Neutrophil (primary cell): ENCODE measurements around the gene METTL15.
"Not testable (repeated sequence)": the region's sequence is repeated elsewhere in the genome, so short reads cannot be mapped to it uniquely, and the experiment has no call there.

ENCODE experiments used
- H3K27ac ChIP-seq: fragments of 200-600 bp; sonication (generic); 2 replicates; pipeline ENCODE4 v1.5.1; 2016; ENCODE audit warnings: mild to moderate bottlenecking, moderate library complexity
- H3K27me3 ChIP-seq: fragments of 200-600 bp; sonication (generic); 2 replicates; pipeline ENCODE4 v1.6.0; 2016; ENCODE audit warnings: mild to moderate bottlenecking
- H3K36me3 ChIP-seq: fragments of 200-600 bp; sonication (generic); 2 replicates; pipeline ENCODE4 v1.5.1; 2017
- H3K4me1 ChIP-seq, 2 experiments: fragments of 200-600 bp in 1 of 2; sonication (generic) in 1 of 2; 1 replicate in 1 of 2; 2 replicates in 1 of 2; pipeline versions ENCODE4 v1.5.1 to v1.6.1; 2013 to 2016; ENCODE audit warnings: low read depth in 1 of 2, low read length in 1 of 2, mild to moderate bottlenecking in 1 of 2, moderate library complexity in 1 of 2; ENCODE audit not compliant: control insufficient read depth in 1 of 2, insufficient read depth in 1 of 2
- H3K4me3 ChIP-seq, 2 experiments: fragments of 200-600 bp in 1 of 2; sonication (generic) in 1 of 2; 1 replicate in 1 of 2; 2 replicates in 1 of 2; pipeline ENCODE4 v1.5.1; 2013 to 2016; ENCODE audit warnings: low read depth in 1 of 2, low read length in 1 of 2, mild to moderate bottlenecking in 1 of 2, moderate library complexity in 1 of 2
- H3K9me3 ChIP-seq: fragments of 200-600 bp; sonication (generic); 2 replicates; pipeline ENCODE4 v1.5.1; 2016
- TF ChIP-seq, protein P1 (sequence below): fragments of 200-600 bp; sonication (generic); IDR thresholded peaks from 2 replicates; pipeline ENCODE4 v1.5.1; 2016; ENCODE audit warnings: antibody characterized with exemption

Gene METTL15

DNA sequence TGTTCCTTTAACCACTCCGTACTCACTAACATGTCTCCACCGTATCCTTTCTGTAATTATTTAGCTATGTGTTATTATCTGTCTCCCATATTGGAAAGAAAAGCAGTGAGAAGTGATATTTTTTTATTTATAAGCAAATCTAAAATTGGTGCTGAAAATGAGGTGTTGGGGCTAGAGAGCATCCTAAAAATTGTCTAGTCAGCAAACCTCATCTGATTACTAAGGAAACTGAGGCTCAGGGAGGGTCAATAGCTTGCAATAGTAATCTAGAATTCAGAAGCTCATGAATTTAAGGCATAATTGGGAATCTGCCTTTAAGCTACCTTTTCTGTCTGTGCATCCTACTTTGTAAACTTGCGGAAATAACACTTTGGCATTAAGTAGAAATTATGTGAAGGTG lies 190.0 kb downstream of the METTL15 start:
- no peaks in the 10 kb centered on the region for H3K4me1 ChIP-seq
- no peaks in the 10 kb centered on the region for H3K9me3 ChIP-seq
- no peak overlapping the region for H3K4me3 ChIP-seq
- TF ChIP-seq, protein P1, sequence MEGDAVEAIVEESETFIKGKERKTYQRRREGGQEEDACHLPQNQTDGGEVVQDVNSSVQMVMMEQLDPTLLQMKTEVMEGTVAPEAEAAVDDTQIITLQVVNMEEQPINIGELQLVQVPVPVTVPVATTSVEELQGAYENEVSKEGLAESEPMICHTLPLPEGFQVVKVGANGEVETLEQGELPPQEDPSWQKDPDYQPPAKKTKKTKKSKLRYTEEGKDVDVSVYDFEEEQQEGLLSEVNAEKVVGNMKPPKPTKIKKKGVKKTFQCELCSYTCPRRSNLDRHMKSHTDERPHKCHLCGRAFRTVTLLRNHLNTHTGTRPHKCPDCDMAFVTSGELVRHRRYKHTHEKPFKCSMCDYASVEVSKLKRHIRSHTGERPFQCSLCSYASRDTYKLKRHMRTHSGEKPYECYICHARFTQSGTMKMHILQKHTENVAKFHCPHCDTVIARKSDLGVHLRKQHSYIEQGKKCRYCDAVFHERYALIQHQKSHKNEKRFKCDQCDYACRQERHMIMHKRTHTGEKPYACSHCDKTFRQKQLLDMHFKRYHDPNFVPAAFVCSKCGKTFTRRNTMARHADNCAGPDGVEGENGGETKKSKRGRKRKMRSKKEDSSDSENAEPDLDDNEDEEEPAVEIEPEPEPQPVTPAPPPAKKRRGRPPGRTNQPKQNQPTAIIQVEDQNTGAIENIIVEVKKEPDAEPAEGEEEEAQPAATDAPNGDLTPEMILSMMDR, result no peak
- peaks cover 4% of the 10 kb centered on the region for H3K36me3 ChIP-seq
- no peak overlapping the region for H3K27ac ChIP-seq
- no peaks in the 10 kb centered on the region for H3K27me3 ChIP-seq

DNA sequence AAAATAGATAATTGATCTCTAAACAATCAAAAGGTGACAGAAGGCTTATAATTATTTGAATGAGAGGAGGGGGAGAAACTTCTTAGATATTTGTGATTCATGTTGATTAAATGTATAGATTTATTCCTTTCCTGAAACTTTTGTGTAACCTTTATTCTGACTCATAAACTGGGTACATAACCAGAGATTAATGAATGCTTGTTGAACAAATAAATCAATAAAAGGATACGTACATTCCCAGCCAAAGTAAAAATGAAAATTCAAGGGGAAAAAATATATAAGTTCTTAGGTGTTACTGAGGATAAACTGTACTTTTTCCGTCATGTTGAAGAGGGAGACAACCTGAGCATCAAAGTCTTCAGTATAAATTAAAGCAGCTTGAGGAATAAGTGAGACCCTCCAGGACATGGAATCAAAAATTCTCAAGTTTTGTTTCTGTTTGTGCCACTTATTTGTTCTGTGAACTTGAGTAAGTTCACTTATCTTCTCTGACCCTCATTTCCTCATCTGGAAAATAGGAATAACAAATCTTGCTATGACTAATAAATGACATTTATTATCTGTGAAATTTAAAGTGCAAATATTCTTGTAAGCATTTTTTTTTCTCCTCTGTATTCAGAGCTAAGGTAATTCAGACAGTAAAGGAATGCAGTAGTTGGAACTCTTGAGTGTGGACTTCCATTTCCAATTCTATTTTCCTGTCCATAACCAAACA lies 195.4 kb downstream of the METTL15 start:
- Histone ChIP-seq H3K4me1 (no peaks in the 10 kb centered on the region), H3K4me3 (no peak overlapping the region), H3K27me3 (no peaks in the 10 kb centered on the region), H3K9me3 (no peaks in the 10 kb centered on the region), H3K36me3 (peaks cover 4% of the 10 kb centered on the region), H3K27ac (no peak overlapping the region)
- TF ChIP-seq, protein P1, result no peak

DNA sequence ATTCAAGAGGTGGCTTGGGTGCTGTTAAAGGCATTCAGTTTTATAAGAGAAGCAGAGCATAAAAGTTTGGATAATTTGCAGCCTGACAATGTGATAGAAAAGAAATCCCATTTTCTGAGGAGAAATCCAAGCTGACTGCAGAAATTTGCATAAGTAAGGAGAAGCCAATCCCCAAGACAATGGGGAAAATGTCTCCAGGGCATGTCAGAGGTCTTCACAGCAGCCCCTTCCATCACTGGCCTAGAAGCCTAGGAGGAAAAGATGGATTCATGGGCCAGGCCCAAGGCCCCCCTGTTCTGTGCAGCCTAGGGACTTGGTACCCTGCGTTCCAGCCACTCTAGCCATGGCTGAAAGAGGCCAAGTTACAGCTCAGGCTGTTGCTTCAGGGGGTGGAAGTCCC lies 207.3 kb downstream of the METTL15 start:
- Histone ChIP-seq H3K27ac (no peak overlapping the region), H3K9me3 (no peaks in the 10 kb centered on the region), H3K36me3 (no peaks in the 10 kb centered on the region), H3K4me3 (no peak overlapping the region), H3K4me1 (no peaks in the 10 kb centered on the region), H3K27me3 (no peaks in the 10 kb centered on the region)
- TF ChIP-seq, protein P1, result no peak

DNA sequence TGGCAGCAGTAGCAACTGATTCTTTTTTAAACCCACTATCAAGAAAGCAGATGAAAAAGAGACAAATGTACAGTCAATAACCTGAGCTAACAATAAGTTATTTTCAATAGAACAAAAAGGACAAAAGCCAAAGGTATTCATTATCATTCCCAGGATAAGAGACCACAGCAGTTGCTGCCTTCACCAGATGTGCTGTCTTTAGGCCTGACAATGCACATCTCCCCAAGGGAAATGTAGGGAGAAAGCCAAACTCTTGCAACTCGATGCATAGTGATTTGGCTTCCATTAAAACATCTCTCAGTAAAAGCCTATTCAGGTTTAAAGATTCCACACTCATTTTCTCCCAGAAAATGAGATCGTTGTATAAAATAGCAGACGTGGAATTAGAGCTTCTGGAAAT lies 210.7 kb downstream of the METTL15 start:
- Histone ChIP-seq H3K27me3 (no peaks in the 10 kb centered on the region), H3K27ac (no peak overlapping the region), H3K36me3 (no peaks in the 10 kb centered on the region), H3K4me1 (no peaks in the 10 kb centered on the region), H3K9me3 (no peaks in the 10 kb centered on the region), H3K4me3 (no peak overlapping the region)
- TF ChIP-seq, protein P1, result no peak

DNA sequence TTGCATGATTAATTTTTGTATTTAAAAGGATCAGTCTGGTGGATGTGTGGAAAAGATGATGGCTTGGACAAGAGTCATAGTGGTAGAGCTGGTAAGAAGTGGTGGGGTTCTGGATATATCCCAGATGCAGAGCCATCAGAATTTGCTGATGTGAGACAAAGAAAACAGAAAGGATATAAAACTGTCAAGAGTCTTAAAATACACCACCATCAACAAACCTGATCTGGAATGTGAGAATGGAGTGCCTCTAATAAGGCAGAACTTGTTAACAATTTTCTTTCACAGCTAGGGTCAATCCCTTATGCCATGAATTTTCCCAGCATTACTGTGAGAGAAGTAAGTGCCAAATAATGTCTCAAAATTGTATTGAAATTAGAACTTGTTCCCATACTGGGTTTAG lies 215.4 kb downstream of the METTL15 start:
- TF ChIP-seq, protein P1, result no peak
- H3K27me3 ChIP-seq, result no peaks in the 10 kb centered on the region
- no peak overlapping the region for H3K4me3 ChIP-seq
- H3K27ac ChIP-seq, result no peak overlapping the region
- H3K4me1 ChIP-seq, result no peaks in the 10 kb centered on the region
- H3K36me3 ChIP-seq, result no peaks in the 10 kb centered on the region
- H3K9me3 ChIP-seq, result no peaks in the 10 kb centered on the region

DNA sequence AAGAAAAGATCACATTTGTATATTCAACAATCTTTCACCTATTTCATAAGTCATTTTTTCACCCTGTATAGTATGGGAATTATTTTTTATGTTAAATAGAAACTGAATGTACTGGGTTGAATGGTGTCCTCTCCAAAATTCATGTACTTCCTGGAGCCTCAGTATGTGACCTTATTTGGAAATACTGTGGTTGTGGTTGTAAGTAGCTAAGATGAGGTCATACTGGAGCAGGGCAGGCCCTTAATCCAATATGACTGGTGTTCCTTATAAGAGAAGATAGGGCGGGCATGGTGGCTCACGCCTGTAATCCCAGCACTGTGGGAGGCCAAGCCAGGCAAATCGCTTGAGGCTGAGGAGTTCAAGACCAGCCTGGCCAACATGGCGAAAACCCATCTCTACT lies 224.2 kb downstream of the METTL15 start:
- H3K9me3 ChIP-seq, H3K27ac ChIP-seq, H3K4me3 ChIP-seq, H3K27me3 ChIP-seq, H3K36me3 ChIP-seq, H3K4me1 ChIP-seq: not testable (repeated sequence)
